ENCODE data around the gene FILIP1L.

GRCh38 chr3:100060685-100061484, 53.4 kb downstream of the FILIP1L start:
- TF ChIP-seq CTCF (IDR thresholded peaks at IDR 0.05; ENCODE audit: borderline replicate concordance, extremely low read depth, low read length, poor library complexity, severe bottlenecking) (no peak), EZH2 (IDR thresholded peaks at IDR 0.05; ENCODE audit: borderline replicate concordance, low read depth, low read length, severe bottlenecking) (no peak)
